GF-D8 (cell line): ENCODE results near the gene SCFD2.

ENCODE experiments used
- DNase-seq: peaks from one replicate; lab custom pipeline; 2025; lab: John Stamatoyannopoulos, UW

Gene SCFD2

DNA sequence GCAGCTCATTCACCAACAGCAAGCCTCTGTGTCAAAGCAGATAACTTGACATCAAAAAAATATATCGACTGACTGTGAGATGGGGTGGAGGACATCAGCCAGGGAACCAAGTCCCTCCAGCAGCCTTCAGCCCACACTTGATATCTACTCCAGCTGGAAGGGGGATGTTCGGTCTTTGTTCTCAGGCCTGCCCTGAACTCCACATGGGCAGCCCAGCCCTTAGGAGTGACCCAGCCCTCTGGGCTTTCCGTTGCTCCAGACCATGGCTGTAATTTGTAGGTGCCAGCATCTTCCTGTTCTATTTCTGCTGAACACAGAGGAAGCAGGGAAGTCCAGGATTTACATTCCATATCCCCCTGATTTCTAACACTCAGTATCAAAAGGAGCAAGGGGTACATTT lies 486.4 kb downstream of the SCFD2 start:
- no peak for DNase-seq

DNA sequence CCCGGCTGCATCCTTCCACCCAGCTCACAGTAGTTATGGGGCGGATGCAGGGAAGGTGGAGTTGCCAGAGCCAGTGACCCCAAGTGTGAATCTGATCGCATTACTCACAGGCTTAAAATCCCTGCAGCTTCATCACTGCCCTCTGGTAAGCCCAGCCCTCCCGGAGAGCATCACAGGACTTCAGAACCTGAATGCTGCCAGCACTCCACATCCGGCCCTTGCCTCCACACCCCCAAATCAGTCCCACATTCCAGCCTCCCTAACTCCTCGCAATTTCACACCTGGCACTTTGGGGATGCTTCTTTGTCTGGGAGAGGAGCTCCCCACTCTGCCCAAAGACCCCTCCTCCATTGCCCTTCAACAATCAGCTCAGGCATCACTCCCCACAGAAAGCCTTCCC lies 488.2 kb downstream of the SCFD2 start:
- no peak for DNase-seq

DNA sequence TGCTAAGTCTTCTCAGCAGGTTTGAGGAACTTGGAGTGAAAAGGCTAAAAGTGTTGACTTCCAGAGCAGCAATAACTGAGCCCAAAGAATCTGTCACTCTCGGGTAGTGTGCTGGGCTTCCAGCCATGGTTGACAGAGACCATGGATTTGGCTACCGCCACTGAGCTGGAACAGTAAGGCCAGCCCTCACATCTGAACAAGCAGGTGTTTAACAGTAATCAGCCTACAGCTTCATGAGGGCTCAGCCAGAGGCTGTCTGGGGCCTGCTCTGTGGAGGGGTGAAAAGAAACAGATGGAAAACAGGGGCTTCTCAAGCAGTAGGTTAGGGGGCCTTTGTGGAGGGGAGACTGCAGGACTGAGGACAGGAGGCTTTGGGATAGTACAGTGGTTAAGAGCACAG lies 488.8 kb downstream of the SCFD2 start:
- DNase-seq = no peak

DNA sequence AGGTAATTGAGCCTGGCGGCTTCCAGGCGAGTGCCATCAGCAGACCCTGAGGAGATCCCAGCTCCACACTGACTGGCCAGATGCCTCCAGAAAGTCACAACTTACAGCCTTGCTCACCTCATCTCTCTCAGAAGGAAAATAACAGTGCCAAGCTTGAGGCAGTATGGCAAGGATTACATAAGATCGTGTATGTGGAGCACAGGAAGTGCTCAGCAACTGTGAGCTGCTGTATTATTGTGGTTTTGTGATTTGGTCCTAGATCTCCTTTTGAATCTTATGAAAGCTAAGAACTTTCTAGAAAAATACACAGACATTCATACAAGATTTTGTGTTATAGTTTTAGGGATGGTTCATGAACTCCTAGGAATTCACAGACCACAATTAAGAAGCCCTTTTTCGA lies 489.8 kb downstream of the SCFD2 start:
- DNase-seq = no peak

DNA sequence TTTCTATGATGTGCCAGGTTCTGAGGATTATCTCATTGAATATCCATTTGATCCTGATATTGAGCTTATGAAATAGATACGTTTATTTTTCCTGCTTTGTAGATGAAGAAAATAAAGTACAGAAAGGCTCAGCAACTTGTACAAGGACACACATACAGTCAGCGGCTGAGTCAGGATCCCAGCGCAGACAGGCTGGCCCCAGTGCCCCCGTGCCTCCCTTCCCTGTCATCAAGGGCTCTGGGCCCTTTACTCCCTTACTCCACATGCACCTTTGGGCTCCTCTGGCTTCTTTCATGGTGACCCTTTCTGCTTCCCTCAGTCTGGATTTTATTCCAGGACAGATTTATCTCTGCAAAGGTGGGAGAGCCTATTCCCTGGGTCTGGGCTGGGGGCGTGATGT lies 490.9 kb downstream of the SCFD2 start:
- DNase-seq = no peak

DNA sequence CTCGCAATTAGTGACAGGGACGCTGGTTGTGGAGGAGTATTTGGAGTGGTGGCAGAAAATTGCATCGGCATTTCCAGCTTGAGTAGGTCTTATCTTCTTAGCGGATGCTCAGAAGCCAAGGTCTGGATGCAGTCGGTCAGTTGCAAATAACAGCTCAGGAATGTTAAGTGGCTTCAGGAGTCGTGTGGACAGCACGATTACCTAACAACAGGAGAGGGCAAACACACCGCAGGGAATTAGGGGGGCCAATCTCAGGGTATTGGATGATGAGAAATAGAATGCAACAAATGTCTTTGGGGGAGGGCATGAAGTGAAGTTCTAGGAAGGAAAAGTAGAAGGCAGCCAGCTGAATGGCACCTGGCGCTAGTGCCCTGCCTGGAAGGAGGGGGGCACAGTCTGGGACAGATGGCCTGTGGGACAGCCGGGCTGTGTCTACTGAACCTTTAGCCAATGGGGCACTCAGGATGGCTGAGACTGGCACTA lies 492.0 kb downstream of the SCFD2 start:
- no peak for DNase-seq

DNA sequence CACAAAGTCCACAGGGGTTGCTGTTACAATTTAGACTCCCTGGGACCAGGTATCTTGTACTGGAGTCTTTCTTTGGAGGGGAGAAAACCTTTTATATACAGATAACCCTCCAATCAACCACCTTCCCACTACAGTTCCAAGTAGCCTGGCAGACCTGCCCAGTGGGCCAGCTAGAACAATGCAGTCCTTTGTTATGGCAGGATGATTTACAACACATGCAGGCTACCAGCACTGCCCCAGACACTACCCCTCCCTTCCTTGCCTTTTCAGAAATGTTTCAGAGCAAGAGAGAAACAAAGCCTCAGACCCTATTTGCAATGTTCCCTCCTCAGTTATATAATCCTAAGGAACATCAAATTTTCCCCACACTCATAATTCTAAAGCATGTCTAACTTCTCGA lies 492.7 kb downstream of the SCFD2 start:
- no peak for DNase-seq

DNA sequence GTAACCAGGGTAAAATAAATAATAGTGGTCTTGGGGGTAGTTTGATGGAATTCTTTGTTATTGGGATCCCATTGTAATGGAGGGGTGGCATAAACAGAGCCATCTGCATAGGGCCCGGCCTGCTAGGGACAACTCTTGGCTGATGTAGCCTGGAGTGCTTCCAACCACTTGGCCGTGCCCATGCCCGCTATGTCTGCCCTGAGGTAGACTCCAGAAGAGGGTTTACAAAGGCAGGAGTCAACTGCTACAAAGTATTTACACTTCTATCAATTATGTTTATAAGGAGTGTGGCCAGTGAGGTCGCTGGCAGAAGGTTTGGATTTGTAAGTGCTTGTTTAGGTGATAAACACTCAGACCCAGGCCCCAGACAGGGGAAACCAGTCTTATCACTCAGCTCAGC lies 495.6 kb downstream of the SCFD2 start:
- no peak for DNase-seq

DNA sequence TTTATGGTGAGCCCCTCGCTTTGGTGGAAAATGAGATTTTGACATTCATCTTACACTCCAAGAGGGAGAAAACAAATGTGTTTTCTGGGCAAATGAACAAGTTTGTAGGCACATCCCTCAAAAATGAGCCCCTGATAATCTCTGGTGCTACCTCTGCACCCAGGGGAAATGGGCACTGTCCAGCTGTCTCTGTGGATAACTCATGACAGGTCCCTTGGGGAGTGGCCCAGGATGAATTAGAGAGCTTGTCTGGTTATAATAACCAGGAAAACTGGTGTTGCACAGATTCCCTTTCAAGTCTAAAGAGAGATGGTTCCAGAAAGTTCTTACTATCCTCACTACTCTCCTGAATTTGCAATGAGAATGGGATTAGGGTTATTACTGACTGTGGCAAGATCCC lies 496.2 kb downstream of the SCFD2 start:
- no peak for DNase-seq

DNA sequence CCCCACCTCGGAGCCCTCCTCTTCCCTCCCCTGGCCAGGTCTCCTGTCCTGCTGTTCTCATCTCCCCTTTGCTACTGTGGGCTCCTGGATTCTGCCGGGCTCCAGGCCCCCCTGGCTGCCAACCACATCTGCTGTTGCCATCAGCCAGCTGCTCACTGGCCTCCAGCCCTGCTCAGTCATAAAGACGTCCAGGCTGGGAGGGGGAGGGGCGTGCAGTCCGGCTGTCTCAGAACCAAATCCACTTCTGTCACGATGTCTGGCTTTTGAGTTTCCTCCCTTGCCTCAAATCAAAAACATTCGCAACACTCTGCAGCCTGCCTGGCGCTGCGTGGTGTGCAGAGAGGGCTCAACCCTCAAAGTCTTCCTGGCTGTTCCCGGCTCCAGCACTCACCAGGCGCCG lies 496.7 kb downstream of the SCFD2 start:
- no peak for DNase-seq

DNA sequence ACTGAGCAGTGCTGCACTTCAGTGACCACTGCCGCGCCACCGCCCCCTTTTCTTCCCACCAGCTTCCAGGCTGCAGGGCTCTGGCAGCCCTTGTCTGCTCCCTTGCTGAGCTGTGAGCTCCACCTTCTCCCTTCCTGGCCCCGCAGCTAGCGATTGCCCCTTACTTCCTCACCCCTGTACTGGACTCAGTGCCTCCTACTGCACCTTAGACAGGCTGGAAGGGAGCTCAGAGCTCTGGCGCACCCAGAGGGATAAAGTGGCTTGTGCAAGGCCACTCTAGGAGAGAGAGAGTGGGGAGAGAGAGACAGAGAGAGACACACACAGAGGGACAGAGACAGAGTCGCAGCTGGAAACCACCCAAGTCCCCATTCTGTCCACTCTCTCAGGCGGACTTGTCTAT lies 497.7 kb downstream of the SCFD2 start:
- DNase-seq = no peak

DNA sequence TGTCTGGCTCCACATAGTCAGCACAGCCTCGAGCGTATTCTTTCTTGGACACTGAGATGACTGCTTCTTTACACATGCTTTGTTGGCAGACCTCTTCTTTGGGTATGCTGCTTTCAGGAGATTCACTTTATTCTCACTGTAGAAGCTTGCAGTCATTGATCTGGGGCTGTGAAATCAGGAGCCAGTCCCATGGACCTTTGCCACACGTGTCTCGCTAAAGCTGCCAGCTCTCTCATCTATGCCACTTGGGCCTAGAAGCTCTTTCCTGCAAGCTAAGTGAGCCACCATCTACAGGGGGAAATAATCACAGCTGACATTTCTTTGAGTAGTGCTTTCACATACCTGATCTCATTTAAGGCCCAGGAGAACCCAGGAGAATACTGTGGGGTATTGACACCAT lies 498.7 kb downstream of the SCFD2 start:
- no peak for DNase-seq

DNA sequence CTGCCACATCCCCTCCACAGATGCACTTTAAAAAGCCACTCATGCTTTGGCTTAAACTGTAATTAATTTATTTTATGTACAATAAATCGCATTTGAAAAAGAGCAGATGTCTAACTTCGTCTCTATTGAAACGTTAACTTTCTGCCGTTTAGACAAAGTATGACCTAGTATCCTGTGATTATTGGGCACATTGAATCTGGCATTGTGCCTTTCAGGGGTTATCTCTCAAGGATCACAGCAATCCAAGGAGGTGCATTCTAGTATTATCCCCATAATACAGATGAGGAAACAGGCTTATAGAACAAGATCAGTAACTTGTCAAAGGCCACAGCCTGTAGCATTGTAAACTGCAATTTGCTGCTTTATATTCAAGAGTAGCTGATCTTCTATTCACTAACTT lies 499.1 kb downstream of the SCFD2 start:
- no peak for DNase-seq

DNA sequence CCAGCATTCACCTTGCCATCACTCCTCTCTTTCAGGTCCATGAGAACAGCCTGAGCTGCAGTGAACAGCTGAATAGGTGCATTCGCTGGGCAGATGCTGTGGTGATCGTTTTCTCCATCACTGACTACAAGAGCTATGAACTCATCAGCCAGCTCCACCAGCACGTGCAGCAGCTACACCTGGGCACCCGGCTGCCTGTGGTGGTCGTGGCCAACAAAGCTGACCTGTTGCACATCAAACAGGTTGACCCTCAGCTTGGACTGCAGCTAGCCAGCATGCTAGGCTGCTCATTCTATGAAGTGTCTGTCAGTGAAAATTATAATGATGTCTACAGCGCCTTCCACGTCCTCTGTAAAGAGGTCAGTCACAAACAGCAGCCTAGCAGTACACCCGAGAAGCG lies 500.6 kb downstream of the SCFD2 start:
- DNase-seq = no peak

DNA sequence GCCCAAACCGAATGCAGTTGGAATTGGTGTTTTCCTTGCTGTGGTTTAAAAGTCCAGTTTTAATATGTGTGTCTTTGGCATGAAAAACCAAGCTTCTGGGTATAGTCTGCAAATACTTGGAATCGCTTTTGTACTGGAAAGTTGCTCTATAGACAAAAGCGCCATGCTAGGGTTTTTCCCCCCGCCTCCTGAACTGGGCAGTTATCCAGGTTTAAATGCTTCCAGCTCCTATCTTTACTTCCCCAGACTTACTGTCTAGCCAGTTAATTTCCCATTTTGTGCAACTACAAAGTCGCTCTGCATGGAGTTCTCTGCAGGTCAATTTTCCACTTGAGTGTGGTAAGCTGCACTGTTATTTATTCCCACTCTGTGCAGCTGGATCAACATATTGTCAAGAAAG lies 501.1 kb downstream of the SCFD2 start:
- DNase-seq = no peak

DNA sequence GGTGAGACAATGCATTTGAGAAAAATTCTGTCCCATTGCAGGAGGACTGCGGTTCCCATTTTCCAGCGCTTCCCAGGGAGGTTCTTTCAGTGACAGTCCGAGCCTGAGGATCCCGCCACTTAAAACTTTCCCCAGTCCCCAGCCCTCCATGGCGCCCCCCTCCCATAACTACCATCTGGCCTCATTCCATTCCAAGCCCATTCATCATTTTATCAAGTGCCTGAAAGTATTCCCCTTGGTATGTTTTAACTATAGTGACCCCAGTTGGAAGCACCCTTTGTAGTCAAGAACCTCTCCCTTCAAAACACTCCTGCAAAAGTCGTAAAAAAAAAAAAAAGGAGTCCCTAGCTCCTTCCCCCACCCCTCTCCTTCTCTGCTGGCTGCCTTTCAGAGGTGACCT lies 502.5 kb downstream of the SCFD2 start:
- DNase-seq = no peak

DNA sequence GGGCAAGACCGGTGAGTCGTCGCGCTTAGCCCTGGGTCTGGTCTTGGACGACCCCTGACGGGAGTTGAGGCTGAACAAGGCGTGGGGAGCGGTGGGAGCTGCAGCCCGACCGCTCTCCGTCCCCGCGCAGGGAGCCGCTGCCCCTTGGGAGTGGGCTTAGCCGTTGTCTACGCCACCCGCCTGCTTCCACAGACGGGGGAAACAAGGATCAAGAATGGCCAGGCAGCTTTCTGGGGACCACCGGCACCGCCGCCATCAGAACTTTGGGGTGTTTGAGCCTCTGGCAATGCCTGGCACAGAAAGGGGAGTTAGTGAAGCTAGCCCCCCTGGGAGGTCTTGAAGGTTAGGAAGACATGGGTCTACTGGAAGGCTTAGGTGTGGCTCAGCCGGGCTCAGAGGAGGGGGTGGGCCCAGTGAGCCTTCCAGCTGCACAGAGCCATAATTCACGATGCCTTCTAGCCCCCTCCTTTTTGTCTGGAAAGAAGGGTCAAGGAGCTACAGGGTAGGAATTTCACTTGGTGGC lies 503.2 kb downstream of the SCFD2 start:
- no peak for DNase-seq

DNA sequence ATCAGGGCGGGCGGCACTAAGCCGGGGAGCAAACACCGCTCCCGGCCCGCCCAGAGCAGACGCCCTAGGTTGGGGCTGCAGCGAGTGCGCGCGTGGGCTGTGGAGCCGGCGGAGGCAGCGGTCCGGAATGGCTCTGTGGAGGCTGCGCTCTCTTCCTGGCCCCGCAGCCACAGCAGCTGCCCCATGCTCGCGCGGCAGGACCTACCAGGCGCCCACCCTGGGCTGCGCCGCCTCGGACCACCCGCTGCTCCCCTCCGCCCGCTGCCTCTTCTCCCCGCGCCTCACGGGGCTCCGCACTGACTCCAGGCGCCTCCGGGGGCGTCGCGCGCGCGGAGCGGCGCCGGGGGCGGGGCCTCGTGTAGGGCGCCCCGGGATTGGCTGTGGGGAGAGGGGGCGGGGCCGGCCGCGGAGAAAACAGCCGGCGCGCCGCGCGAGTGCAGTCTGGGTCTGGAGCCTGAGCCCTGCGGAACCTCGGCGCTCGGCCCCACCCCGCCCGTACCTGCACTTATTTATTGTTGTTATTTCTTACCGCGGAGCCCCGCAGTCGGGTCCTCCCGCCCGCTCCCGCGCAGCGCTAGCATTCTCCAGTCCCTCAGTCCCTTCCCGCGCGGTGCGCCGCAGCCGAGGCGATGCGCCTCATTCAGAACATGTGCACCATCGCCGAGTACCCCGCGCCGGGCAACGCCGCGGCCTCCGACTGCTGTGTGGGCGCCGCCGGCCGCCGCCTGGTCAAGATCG lies 503.8 kb downstream of the SCFD2 start, which contains the start of gene RASL11B:
TSS of gene RASL11B (plus strand) at position 439 of the 738 bp plus-strand sequence. CDS start at position 630, 191 bp downstream.
- DNase-seq = no peak

DNA sequence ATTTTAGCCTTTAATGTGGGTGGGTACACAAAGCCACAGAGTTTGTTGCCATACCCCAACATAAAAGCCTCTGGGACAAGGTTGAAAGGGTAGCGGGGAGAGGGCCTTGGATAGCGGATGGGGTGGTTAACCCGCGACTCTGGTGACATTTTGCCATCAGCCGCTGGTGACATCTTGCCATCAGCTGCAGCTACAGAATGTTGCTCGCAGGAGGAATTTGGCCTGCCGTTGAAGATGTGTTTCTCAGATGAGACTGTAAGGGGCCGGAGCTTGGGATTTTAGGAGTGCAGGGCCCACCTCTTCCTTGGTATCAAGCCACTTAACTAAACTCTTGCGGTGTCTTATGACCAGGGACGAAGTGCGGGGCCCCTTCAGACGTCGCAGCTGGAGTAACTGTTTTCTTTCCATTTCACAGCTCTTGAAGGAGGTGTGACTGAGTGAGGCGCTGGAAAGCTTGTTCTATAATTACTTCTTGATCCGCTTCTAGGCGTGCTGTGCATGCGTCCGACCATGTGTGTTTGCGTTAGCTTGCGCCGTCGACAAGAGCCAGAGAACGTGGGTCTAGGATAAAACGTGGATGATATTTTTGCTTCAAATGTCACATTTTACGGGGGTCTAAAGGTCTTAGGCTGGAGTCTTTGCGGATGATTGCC lies 504.6 kb downstream of the SCFD2 start:
- DNase-seq = no peak

DNA sequence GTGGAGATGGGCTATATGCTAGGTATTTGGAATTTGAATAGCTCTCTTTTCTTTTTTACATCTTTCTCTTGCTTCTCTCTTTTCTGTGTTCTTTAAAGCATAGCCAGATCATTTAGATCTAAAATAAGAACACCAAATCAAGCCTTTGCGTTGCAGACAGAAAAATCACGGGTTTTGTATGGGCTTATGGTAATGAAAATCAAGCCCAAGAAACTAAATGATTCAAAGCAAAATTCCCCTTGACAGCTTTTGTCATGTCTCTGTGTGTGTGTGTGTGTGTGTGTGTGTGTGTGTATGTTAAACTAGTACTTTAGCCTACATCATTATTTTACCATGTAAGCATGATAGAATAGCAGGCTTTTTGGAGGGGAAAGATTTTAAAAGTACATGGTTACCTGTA lies 505.5 kb downstream of the SCFD2 start:
- DNase-seq = no peak

DNA sequence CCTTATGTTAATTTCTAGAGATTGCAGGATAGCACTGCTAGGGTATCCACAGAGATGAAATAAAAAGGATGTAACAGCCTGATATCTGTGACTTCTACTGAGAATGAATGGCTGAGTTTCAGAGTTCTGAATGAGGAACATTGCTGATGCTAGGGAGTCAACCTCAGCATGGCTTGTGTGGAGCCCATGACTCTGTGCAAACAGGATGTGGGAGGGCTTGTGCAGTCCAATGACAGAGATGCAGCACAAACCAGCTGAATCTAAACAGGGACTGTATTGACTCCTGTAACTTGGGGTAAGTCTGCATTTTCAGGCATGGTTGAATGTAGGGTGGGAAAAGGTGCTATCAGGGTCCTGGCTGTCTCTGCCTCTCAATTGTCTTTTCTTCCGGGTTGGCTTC lies 509.1 kb downstream of the SCFD2 start:
- no peak for DNase-seq

DNA sequence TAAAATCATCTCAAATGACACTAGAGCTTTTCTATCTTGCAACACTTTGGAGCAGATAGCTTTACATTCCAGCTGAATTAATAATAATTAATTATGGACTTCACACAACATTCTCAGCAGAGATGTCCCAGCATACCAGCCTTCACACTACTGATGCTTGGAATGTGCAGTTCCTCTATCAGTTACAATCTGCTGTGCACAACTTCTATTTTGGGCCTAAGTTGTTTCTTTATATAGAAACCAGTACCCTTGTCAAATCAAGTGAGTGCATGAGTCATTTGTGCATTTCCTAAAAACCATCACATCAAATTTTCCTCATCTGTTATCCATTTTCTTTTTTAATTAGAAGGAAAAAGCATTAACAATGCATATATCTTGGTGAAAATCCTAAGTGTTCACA lies 512.5 kb downstream of the SCFD2 start:
- no peak for DNase-seq

DNA sequence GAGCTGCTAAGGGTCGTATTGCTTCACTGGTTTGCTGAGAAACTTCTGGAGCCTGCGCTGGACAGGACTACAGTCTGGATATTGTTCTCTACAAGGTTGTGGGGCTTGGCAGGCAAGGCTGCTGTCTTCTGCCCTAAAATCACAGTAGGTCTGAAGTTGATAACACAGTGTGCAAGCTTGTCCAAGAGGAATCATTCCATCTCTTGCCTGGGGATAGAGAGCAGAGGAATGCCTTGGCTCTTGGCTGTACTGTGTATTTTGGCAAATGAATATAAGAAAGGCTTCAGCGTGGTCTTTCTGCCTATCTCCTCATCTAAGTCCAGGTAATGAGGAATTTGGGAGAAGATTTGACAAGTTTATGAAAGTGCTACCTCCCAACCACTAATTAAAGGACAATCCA lies 513.1 kb downstream of the SCFD2 start:
- no peak for DNase-seq

DNA sequence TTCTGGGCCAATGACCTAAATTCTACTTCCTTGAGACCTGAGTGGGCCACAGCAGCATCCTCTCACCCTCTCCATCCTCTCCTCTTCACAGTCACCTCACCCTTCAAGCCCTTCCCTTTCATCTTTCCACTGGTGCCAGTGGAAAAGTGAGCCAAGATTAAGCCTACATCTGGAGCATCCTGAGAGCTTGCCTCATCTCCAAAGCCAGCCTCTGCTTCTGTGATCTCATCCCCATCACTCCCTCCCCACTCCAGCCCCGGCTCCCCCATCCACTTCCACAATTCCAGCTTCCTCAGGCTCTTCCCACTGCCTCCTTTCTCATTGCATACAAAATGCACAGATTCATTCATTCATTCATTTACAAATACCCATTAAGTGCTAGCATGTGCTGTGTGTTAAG lies 513.8 kb downstream of the SCFD2 start:
- no peak for DNase-seq
